HCT116 (cell line): ENCODE data around the gene MAP3K2. TPM values are rescaled to one million over a fixed set of nuclear protein-coding genes. Genes with fewer than 3 reads are reported as not detected.
A peak's percentile ranks its signal among the peaks of the same experiment; 100 is the strongest.

Experiments
- ATAC-seq: fragments of 200-7000 bp; cut with Tn5 transposase; 2 replicates; pipeline ENCODE4 v1.9.1; 2020; ENCODE audit warnings: mild to moderate bottlenecking, moderate library complexity
- BruUV-seq: library from RNA; stranded (reverse); fragments of 400-500 nt; replicated peaks from 2 replicates; lab custom pipeline; 2021; lab: Mats Ljungman, UMichigan
- CTCF ChIA-PET: fragments of 300-600 bp; sonication (Branson Sonifier 250); formaldehyde crosslinking; loops from one replicate; lab custom pipeline; 2021; ENCODE audit warnings: antibody characterized with exemption; lab: Charles Lee
- POLR2A ChIA-PET: fragments of 300-600, 350-600 bp; sonication (Branson Sonifier 250); formaldehyde crosslinking; loops from one replicate; lab custom pipeline; 2021; ENCODE audit warnings: antibody characterized with exemption; lab: Charles Lee
- RAD21 ChIA-PET, 2 experiments: fragments of 300-600 bp; sonication (Branson Sonifier 250); formaldehyde crosslinking; loops; one replicate each; lab custom pipeline; 2023; ENCODE audit warnings: low total read pairs in 2 of 2; ENCODE audit not compliant: uncharacterized antibody in 2 of 2, unreplicated experiment in 2 of 2, low non-redundant PET in 1 of 2; lab: Charles Lee
- DNase-seq: peaks from one replicate; pipeline ENCODE4 v3.0.0-alpha.2; 2010; ENCODE audit warnings: low read depth, low spot score
- H2AFZ ChIP-seq: fragments of 200-600 bp; shearing (Covaris generic), sonication (generic); 2 replicates; pipeline ENCODE4 v1.6.1; 2017; ENCODE audit warnings: low read depth, mixed run types, mixed read lengths, antibody characterized with exemption, low read length; ENCODE audit not compliant: poor library complexity, severe bottlenecking
- H3K27ac ChIP-seq: 2 replicates; pipeline ENCODE4 v1.5.1; 2012; ENCODE audit warnings: low read depth, low read length
- H3K27me3 ChIP-seq: fragments of 200-600 bp; sonication (generic); 2 replicates; pipeline ENCODE4 v1.6.1; 2016; ENCODE audit warnings: mixed run types, low read length, mixed read lengths; ENCODE audit not compliant: insufficient read depth
- H3K36me3 ChIP-seq, 2 experiments: fragments of 200-500 bp in 1 of 2; fragments of 200-600 bp in 1 of 2; sonication (Bioruptor generic) in 1 of 2; sonication (generic) in 1 of 2; 2 replicates each; pipeline versions ENCODE4 v1.5.1 to v1.6.1; 2014 to 2016; ENCODE audit warnings: low read length in 2 of 2, inconsistent platforms in 1 of 2, mixed read lengths in 1 of 2, mixed run types in 1 of 2; ENCODE audit not compliant: insufficient read depth in 2 of 2, control insufficient read depth in 1 of 2
- H3K4me1 ChIP-seq, 2 experiments: fragments of 200-600 bp in 1 of 2; sonication (generic) in 1 of 2; 2 replicates each; pipeline versions ENCODE4 v1.5.1 to v1.6.1; 2012 to 2017; ENCODE audit warnings: low read length in 2 of 2, inconsistent platforms in 1 of 2, mild to moderate bottlenecking in 1 of 2, mixed read lengths in 1 of 2, mixed run types in 1 of 2, moderate library complexity in 1 of 2; ENCODE audit not compliant: insufficient read depth in 2 of 2, control insufficient read depth in 1 of 2
- H3K4me2 ChIP-seq: fragments of 200-600 bp; sonication (generic); 2 replicates; pipeline ENCODE4 v1.6.1; 2017; ENCODE audit warnings: mixed run types, low read length, mixed read lengths
- H3K4me3 ChIP-seq, 2 experiments: fragments of 200-600 bp in 1 of 2; sonication (generic) in 1 of 2; replicated peaks in 1 of 2; 2 replicates each; pipeline ENCODE4 v1.5.1; 2011 to 2016; ENCODE audit warnings: low read length in 2 of 2, control low read depth in 1 of 2, low read depth in 1 of 2, mild to moderate bottlenecking in 1 of 2, mixed read lengths in 1 of 2, mixed run types in 1 of 2
- H3K79me2 ChIP-seq: fragments of 200-600 bp; sonication (generic); 2 replicates; pipeline ENCODE4 v1.6.1; 2017; ENCODE audit warnings: mild to moderate bottlenecking, mixed run types, low read length, moderate library complexity, mixed read lengths; ENCODE audit not compliant: insufficient read depth
- H3K9ac ChIP-seq: fragments of 200-600 bp; sonication (generic); 2 replicates; pipeline ENCODE4 v1.6.1; 2016; ENCODE audit warnings: low read length, mixed read lengths
- H3K9me2 ChIP-seq: fragments of 200-600 bp; sonication (generic), shearing (Covaris generic); 2 replicates; pipeline ENCODE4 v1.6.1; 2017; ENCODE audit warnings: mixed run types, mild to moderate bottlenecking, moderate library complexity; ENCODE audit not compliant: insufficient read depth
- H3K9me3 ChIP-seq, 2 experiments: fragments of 200-500 bp in 1 of 2; fragments of 200-600 bp in 1 of 2; sonication (Bioruptor generic) in 1 of 2; sonication (generic) in 1 of 2; 2 replicates each; pipeline ENCODE4 v1.6.1; 2014 to 2017; ENCODE audit warnings: low read length in 2 of 2, mixed read lengths in 2 of 2, inconsistent platforms in 1 of 2, low read depth in 1 of 2, mild to moderate bottlenecking in 1 of 2, mixed run types in 1 of 2, moderate library complexity in 1 of 2; ENCODE audit not compliant: control insufficient read depth in 1 of 2, insufficient read depth in 1 of 2
- H4K20me1 ChIP-seq: fragments of 200-600 bp; sonication (generic), shearing (Covaris generic); 2 replicates; pipeline ENCODE4 v1.6.1; 2017; ENCODE audit warnings: mixed run types, mild to moderate bottlenecking, moderate library complexity; ENCODE audit not compliant: insufficient read depth
- CBX3 ChIP-seq: IDR thresholded peaks from 2 replicates; pipeline ENCODE4 v1.6.1; 2012; ENCODE audit warnings: low read depth
- EZH2 ChIP-seq: fragments of 200-600 bp; sonication (generic); IDR thresholded peaks from 2 replicates; pipeline ENCODE4 v1.6.1; 2017; ENCODE audit warnings: antibody characterized with exemption, mixed run types
- FOSL1 ChIP-seq: IDR thresholded peaks from 2 replicates; pipeline ENCODE4 v1.6.1; 2012; ENCODE audit warnings: low read depth
- JUND ChIP-seq: IDR thresholded peaks from 2 replicates; pipeline ENCODE4 v1.6.1; 2012
- POLR2A ChIP-seq: IDR thresholded peaks from 2 replicates; pipeline ENCODE4 v1.7.0; 2011; ENCODE audit warnings: borderline replicate concordance; ENCODE audit not compliant: insufficient read depth, insufficient read length; ENCODE audit errors: extremely low read depth
- POLR2AphosphoS5 ChIP-seq: IDR thresholded peaks from 2 replicates; pipeline ENCODE4 v1.6.1; 2011; ENCODE audit warnings: mild to moderate bottlenecking, low read depth, low read length, moderate library complexity
- RAD21 ChIP-seq: IDR thresholded peaks from 2 replicates; pipeline ENCODE4 v1.6.1; 2012; ENCODE audit warnings: low read depth, mild to moderate bottlenecking
- SIN3A ChIP-seq: IDR thresholded peaks from 2 replicates; pipeline ENCODE4 v1.6.1; 2012; ENCODE audit warnings: low read depth
- SRF ChIP-seq: IDR thresholded peaks from 2 replicates; pipeline ENCODE4 v1.6.1; 2012; ENCODE audit warnings: low read depth
- TCF7L2 ChIP-seq: IDR thresholded peaks from 2 replicates; pipeline ENCODE4 v1.7.0; 2011; ENCODE audit warnings: borderline replicate concordance, inconsistent platforms; ENCODE audit not compliant: insufficient read depth, insufficient read length; ENCODE audit errors: extremely low read depth
- ZNF274 ChIP-seq: fragments of 200-500 bp; sonication (Bioruptor generic); IDR thresholded peaks from 2 replicates; pipeline ENCODE4 v1.6.1; 2014; ENCODE audit warnings: mild to moderate bottlenecking, low read depth, low read length, inconsistent platforms
- intact Hi-C: fragments of 100-400 bp; cut with micrococcal nuclease; formaldehyde crosslinking; loops from 2 replicates; pipeline ENCODE4 v1.10.0; 2022
- total RNA-seq: library from RNA; stranded (reverse); gene quantifications from one replicate; pipeline ENCODE4 v1.2.1, GENCODE V29; 2021; ENCODE audit not compliant: unreplicated experiment
- TF ChIP-seq, protein P1 (sequence below): IDR thresholded peaks from 2 replicates; pipeline ENCODE4 v1.6.1; 2012; ENCODE audit warnings: low read depth
- TF ChIP-seq, protein P2 (sequence below): IDR thresholded peaks from 2 replicates; pipeline ENCODE4 v1.6.1; 2012
- TF ChIP-seq, protein P3 (sequence below): IDR thresholded peaks from 2 replicates; pipeline ENCODE4 v1.6.1; 2012
- TF ChIP-seq, protein P4 (sequence below), 3 experiments: fragments of 200-600 bp in 1 of 3; sonication (generic) in 1 of 3; IDR thresholded peaks in 2 of 3; conservative IDR thresholded peaks in 1 of 3; 2 replicates each; pipeline ENCODE4 v1.5.1; 2012 to 2017; ENCODE audit warnings: low read depth in 2 of 3, low read length in 2 of 3, antibody characterized with exemption in 1 of 3, borderline replicate concordance in 1 of 3, control low read depth in 1 of 3, mild to moderate bottlenecking in 1 of 3, mixed read lengths in 1 of 3, mixed run types in 1 of 3, moderate library complexity in 1 of 3; ENCODE audit not compliant: insufficient read depth in 1 of 3

MAP3K2 gene
- total RNA-seq, 1 experiment from 2014 or later: 44.5 TPM

DNA sequence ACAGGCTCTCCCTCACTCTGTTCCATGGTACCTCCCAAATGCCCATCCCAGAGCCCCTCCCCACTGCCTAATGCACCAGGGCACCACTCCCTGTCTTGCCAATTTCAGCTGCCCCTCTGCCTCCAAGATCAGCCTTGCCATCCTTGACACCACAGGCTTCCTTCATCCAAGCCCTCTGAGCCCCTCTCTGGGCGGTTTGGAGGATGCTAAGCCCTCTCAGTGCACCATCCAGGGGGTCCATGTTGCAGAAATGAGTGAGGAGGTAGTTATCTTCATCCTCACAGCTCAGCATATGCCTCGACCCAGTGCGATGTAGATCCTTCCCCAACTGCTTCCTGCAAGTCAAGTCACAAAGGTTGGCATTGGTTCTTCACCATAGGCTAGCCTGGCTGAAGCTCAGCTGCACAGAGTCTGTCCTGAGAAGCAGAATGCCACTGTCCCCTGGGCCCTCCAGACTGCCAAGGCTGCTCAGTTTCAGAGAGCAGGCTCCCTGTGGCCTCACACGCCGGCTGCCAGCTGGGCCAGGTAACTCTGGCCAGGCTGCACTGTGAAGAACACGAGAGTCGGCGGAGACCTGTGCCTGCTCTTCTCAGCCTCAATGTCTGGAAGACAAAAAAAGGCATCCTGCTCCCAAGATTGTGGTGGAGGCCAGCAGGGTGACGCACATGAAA, 9.9 kb upstream of the MAP3K2 start:
- Histone ChIP-seq H3K27me3 (peaks cover 32% of the 10 kb centered on the region), H3K9me3 (no peaks in the 10 kb centered on the region), H3K79me2 (no peaks in the 10 kb centered on the region), H3K4me2 (peak overlapping the region; percentile 56), H3K4me1 (peaks cover 12 to 22% of the 10 kb centered on the region in 2 experiments; a peak in 3 of 4 replicates), H3K9me2 (no peaks in the 10 kb centered on the region), H3K36me3 (no peaks in the 10 kb centered on the region), H3K4me3 (no peak overlapping the region), H3K9ac (no peak overlapping the region), H4K20me1 (peaks cover 3% of the 10 kb centered on the region; the same call in 1 of the 2 replicates), H3K27ac (no peak overlapping the region; the same call in 1 of the 2 replicates), H2AFZ (no peak overlapping the region)
- RAD21 ChIA-PET: interaction anchor here in 1 of 2 experiments (1.2 kb wide), 1 partner anchor 27 kb away, joined by 3 read pairs; no protein-coding TSS in a partner anchor
- TF ChIP-seq, protein P1, sequence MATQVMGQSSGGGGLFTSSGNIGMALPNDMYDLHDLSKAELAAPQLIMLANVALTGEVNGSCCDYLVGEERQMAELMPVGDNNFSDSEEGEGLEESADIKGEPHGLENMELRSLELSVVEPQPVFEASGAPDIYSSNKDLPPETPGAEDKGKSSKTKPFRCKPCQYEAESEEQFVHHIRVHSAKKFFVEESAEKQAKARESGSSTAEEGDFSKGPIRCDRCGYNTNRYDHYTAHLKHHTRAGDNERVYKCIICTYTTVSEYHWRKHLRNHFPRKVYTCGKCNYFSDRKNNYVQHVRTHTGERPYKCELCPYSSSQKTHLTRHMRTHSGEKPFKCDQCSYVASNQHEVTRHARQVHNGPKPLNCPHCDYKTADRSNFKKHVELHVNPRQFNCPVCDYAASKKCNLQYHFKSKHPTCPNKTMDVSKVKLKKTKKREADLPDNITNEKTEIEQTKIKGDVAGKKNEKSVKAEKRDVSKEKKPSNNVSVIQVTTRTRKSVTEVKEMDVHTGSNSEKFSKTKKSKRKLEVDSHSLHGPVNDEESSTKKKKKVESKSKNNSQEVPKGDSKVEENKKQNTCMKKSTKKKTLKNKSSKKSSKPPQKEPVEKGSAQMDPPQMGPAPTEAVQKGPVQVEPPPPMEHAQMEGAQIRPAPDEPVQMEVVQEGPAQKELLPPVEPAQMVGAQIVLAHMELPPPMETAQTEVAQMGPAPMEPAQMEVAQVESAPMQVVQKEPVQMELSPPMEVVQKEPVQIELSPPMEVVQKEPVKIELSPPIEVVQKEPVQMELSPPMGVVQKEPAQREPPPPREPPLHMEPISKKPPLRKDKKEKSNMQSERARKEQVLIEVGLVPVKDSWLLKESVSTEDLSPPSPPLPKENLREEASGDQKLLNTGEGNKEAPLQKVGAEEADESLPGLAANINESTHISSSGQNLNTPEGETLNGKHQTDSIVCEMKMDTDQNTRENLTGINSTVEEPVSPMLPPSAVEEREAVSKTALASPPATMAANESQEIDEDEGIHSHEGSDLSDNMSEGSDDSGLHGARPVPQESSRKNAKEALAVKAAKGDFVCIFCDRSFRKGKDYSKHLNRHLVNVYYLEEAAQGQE: no peak
- TF ChIP-seq JUND (no peak), SRF (no peak), CBX3 (no peak), ZNF274 (no peak), POLR2AphosphoS5 (no peak), TCF7L2 (no peak), RAD21 (no peak), FOSL1 (no peak), POLR2A (no peak), EZH2 (no peak), SIN3A (no peak)
- TF ChIP-seq, protein P2, sequence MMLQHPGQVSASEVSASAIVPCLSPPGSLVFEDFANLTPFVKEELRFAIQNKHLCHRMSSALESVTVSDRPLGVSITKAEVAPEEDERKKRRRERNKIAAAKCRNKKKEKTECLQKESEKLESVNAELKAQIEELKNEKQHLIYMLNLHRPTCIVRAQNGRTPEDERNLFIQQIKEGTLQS: no peak
- TF ChIP-seq, protein P3, sequence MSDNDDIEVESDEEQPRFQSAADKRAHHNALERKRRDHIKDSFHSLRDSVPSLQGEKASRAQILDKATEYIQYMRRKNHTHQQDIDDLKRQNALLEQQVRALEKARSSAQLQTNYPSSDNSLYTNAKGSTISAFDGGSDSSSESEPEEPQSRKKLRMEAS: no peak
- TF ChIP-seq, protein P4, sequence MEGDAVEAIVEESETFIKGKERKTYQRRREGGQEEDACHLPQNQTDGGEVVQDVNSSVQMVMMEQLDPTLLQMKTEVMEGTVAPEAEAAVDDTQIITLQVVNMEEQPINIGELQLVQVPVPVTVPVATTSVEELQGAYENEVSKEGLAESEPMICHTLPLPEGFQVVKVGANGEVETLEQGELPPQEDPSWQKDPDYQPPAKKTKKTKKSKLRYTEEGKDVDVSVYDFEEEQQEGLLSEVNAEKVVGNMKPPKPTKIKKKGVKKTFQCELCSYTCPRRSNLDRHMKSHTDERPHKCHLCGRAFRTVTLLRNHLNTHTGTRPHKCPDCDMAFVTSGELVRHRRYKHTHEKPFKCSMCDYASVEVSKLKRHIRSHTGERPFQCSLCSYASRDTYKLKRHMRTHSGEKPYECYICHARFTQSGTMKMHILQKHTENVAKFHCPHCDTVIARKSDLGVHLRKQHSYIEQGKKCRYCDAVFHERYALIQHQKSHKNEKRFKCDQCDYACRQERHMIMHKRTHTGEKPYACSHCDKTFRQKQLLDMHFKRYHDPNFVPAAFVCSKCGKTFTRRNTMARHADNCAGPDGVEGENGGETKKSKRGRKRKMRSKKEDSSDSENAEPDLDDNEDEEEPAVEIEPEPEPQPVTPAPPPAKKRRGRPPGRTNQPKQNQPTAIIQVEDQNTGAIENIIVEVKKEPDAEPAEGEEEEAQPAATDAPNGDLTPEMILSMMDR (IDR thresholded peaks at IDR 0.05 in 2 of 3, conservative IDR thresholded peaks at IDR 0.05 in 1 of 3; ENCODE audit: borderline replicate concordance in 1 of 3, insufficient read depth in 1 of 3, low read depth in 2 of 3, low read length in 2 of 3): no peak
- CTCF ChIA-PET: no interaction called here
- ATAC-seq (peak; percentile 51; the same call in 1 of the 2 replicates), DNase-seq (no peak)
- POLR2A ChIA-PET: no interaction called here
- no TSS peak for BruUV-seq
- intact Hi-C loops: no loop called here
